ENCODE results near the gene WWC1.

DNA sequence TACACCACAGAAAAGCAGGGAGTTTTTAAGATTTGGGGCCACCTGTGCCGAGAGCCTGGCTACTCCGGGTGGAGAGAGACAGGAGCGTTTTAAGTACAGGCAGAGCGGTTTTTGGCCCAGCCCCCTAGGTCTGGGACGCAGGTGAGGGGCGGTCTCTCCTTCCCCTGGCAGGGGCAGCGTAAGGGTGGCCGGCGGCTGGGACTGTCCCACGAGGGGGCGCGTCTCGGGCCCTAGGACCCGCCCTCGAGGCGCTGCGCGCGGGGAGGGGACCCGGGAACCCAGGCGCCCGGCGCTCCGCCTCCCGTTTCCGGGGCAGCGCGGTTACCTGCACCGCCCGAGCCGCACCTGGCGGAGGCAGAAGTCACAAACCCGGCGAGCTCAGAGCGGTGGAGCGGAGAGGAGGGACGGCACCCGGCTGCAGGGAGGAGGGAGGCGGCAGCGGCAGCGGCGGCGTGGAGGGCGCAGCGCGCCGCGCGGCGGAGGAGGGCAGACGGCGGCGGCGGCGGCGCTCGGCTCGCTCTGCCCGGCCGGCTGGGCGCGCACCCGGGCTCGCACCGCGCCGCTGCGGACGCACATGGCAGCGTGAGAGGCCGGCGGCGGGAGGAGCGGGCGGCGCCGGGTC lies at the start of gene WWC1:
- TF ChIP-seq CTCF (conservative IDR thresholded peaks at IDR 0.05) (peak; percentile 68), EZH2 (IDR thresholded peaks at IDR 0.05; ENCODE audit: low read depth) (no peak)

Measured in PC-9 (cell line).